GM19372 (cell line): ENCODE data around the gene WDR82.

Experiments used
- ATAC-seq: cut with Tn5 transposase; IDR thresholded peaks from one replicate; pipeline ENCODE4 v1.9.1; 2021; ENCODE audit warnings: mild to moderate bottlenecking, low read depth, moderate library complexity; ENCODE audit not compliant: unreplicated experiment

Gene WDR82

DNA sequence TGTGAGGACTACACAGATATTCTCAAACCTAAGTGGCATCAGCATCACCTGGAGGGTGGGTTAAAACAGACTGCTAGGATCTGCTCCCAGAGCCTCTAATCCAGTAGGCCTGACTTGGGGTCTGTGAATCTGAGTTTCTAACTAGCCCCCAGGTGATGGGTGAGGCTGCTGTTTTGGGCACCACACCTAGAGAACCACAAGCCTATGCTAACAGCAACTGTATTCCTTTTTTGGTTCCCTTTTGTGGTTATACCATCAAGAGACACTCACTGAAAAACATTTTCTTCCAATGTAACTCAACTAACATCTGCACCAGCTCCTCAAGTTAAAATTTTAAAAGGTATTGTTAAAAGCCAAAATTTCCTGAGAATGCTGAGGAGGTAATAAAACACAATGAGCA, 16.0 kb downstream of the WDR82 start:
- no peak for ATAC-seq

DNA sequence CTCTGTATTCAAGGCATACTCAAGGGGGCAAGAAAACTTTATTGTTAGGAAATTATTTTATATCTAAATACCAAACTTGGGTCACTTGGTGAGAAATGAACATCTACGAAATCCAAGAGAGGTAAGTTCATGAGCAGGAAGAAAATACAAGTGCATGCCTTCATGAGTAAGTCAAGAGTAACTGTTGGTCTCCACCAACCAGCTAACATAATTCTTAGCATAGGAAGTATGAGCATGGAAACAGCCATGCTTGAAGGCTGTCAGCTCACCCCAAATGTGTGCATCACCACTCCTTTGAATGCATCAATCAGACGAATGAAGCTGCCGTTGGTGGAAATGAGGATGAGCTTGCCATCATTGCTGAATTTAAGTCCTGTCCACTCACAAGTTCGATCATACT, 19.0 kb downstream of the WDR82 start:
- ATAC-seq: no peak

DNA sequence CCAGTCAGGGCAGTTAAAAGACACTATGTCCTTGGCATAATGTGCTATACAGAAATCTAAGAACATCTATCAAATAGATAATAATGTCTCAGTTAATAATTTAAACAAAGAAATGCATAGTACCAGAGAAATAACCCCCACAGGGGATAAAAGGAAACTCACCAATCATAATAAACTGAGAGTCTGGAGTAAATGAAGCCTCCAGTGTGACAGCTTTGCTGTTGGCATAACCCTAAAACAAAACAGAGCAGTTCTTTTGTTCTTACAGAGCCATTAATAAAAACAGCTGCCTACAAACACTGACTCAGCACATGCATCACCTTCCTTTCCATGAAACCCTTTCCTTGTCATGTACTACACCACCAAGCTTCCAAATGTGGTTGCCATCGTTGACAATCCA, 19.4 kb downstream of the WDR82 start:
- no peak for ATAC-seq

DNA sequence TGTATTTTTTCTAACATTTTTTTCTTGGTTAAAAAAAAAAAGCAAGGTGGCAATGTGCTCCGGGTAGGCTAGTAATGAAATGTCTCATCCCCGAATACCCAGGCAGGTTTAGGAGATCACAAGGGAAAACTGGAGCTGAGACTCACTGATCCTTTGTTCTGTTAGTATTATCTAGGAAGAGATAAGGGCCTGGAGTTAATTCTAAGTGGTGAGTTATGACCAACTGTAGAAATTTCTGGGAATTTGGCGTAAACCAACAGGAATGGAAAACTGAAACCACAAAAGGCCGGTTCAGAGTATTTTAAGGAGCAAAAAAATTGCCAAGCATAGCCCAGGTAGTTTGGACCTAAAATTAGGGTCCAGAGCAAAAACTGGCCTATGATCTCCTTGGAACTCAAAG, 20.5 kb downstream of the WDR82 start:
- ATAC-seq: no peak

DNA sequence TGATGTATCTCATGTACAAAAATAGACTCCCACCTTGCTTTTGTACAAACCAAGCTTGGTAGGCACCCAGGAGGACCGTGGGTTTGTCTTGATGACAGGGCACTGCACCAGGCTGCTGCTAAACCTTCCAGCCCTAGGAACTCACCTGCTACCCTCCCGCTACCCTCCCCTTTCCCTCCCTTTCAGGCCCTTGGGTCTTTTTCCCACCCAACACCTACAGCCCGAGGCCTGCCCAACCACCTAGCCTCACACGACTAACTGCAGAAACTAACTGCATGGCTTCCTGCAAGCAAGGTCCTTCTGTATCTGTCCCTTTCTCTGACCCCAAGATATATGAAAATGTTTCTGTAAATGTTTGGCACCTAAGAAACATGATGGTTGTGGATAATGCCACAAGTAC, 21.8 kb downstream of the WDR82 start:
- no peak for ATAC-seq

DNA sequence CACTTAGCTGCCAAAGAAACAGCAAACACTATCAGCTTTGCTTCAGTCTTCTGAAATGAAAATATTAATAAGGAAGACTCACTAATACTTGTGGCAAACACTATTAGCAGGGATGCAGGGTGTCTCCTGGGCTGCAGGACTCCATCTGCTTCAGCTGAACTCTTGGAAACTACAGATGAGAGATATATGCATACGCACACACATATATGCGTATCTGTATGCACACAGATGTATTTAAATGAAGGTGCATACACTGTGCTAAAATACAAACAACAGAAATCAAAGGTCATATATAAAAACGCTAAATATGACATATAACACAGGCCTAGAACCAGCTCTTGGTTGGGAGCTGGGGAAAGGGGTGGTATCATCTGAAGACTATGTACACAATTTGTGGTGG, 22.3 kb downstream of the WDR82 start:
- no peak for ATAC-seq

DNA sequence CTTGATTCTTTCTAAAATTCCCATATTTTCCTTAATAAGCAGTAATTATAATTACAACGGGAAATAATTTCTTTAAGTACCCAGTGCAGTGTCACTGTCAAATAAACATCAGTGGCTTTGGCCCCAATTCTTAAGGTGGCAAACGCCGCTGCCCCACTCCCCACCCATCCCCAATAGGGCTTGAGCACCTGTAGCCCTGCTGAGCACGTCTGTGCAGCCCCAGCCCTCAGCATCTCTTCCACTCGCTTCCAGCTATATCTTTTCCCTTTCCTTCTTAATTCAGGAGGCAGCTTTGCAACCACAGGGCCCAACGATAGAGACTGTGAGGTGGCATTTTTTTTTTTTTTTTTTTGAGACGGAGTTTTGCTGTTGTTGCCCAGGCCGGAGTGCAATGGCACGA, 23.8 kb downstream of the WDR82 start:
- no peak for ATAC-seq

DNA sequence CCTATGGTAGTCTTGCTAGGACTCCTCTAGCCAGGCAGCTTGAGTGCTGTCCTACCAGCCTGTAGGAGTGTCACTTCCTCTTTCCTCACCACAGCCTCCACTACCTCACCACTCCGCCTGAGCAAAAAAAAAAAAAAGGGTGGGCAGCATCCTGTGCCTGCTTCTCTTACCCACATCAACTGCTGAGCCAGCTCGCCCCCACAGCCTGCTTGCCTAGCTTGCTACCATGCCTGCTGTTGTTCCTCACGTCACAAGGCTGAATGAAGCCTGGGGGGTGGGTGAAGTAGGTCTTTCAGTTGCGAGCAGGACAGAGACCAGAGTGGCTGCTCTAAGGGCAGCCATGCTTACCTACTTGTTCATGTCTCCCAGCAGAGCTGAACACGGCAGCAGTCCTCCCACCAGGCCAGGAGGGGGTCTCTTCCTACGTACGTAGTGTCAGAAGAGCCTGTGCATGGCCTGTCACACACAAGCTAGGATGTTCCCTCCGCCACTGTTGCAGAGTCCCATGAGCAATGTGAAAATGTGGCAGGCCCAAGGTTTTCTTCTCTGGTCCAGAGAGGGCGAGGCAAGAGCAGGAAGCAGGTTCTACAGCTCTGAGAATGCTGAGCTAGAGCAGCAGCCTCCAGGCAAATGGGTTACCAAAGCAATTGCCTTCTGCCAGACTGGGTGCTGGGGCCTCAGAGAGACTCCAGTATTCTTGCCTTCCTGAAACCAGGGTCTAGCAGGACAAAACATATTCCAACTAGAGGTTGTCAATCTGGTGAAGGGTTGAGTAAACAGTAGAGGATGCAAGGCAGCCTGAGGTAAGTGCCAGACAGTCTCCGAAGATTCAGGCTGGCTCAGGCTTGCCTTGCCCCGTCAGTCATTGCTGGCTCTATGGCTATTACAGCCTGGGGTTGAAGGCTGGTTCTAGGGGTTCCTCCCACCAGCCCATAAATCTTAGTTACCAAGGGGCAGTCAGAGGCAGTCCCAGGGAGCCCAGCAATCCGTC, 24.8 kb downstream of the WDR82 start:
- ATAC-seq: peak; percentile 90

DNA sequence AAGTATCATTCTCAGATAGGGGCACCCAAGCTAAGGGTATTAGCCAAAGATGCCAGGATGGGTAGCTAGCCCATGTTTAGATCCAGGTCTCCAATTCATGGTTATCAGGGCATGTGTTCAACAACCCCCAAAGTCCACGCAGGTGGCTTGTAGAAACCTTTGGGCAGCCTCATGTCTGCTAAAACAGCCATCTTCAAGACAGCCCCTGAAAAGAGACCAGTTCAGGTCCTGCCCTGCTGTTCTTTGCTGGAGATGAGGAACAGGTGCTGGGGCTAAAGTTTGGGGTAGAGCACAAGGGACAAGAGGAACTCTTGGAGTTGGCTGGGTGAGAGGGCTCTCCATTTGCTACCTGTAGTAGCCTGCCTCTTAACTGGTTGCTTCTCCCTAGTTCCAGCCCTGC, 28.3 kb downstream of the WDR82 start:
- ATAC-seq: no peak

DNA sequence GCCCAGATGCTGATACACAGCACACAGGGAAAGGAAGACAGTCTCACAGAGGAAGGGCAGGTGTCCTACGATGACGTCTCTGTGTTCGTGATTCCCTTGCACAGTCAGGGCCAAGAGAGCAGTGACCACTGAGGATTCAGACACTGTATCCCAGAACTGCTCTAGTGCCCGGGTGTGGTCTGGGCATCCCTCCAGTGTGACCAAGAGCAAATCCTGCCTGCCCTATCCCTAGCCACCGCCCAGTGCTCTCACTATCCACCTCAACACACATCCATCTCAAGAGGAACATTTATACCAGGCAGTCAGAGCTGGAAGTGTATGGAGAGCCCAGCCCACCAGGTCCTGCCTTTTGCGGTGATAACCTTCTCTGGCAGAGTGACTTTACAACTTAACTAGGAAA, 28.8 kb downstream of the WDR82 start:
- no peak for ATAC-seq

DNA sequence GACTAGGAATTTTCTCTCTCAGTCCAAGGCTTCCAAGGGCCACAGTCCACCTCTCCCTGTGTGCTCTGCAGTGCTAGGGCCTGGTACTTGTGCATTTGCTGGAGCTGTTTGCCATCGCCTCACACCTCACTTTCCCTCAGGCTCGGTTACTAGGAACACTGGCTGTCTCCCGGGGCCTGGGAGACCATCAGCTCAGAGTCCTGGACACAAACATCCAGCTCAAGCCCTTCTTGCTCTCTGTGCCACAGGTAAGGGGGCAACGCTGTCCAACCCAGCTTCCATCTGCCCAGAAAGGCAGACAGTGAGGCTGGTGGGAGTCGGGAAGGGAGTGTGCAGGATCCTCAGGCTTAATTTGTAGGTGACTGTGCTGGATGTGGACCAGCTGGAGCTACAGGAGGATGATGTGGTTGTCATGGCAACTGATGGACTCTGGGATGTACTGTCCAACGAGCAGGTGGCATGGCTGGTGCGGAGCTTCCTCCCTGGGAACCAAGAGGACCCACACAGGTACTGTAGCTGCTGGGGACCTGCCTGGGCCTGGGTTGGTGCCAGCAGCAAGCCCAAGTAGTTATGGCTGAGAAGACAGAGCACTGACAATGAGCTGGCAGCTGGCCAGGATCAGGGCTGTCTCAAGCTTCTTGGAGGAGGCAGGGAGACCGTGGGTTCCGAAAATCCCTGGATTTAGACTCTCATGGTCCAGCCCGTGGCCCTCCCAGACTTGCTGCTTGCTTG, 29.5 kb downstream of the WDR82 start:
- no peak for ATAC-seq

DNA sequence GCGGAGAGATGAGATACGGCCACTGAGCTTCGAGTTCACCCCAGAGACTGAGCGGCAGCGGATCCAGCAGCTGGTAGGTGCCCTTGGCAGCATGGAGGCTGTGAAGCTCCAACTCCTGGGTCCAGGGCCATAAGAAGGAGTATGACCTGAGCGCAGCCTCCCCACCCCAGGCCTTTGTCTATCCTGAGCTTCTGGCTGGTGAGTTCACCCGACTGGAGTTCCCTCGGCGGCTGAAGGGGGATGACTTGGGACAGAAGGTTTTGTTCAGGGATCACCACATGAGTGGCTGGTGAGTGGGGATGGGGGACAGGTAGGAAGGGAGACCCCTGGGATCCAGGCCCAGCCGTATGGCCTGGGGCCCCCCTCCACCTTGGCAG, 30.3 kb downstream of the WDR82 start:
- no peak for ATAC-seq

DNA sequence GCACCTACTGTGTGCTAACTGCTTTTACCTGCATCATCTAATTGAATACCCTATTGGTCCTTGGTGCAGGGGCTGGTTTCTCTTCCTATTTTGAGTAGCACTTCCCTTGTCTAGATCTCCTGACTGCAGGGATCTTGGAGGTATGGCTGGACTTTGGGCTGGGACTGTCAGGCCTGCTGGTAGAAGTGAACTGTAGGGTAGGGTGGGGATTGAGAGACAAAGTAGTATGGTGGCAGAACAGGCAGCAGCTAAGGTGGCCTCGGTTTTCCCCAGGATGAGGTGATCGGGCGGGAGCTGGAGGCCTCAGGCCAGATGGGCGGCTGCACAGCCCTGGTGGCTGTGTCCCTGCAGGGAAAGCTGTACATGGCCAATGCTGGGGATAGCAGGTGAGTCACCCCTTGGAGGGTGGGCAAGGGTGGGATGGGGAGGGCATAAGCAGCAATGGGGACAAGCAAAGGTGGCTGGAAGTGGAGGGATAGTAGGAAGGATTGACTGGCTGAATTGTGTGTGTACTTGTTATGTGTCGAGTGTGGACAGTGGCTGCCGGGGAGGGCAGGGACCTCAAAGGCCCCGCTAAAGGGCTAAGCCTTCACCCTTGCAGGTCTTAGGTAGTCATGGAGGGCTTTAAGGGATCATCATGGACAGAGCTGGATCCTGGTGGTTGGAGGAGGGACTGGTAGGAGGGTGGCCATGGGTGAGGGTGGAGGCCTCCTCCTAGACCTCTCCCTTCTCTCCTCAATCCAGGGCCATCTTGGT, 30.9 kb downstream of the WDR82 start:
- ATAC-seq: no peak

DNA sequence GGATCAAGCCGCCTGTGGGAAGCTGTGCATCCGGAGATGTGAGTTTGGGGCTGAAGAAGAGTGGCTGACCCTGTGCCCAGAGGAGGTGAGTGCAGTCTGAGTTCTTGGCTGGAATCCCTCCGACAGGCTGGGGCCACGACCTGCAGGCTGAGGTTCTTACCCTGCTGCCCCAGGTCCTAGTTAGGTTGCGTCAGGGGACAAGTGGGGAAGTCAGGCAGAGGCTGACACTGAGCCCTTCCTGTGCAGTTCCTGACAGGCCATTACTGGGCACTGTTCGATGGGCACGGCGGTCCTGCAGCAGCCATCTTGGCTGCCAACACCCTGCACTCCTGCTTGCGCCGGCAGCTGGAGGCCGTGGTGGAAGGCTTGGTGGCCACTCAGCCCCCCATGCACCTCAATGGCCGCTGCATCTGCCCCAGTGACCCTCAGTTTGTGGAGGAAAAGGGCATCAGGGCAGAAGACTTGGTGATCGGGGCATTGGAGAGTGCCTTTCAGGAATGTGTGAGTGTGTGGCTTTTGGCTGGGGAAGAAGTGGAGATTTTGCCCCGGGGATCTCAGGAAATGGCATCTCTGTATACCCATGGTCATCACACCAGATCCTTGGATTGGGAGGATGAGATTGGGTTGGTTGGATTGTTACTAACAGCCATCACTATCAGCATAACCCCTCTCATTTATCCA, 31.6 kb downstream of the WDR82 start:
- no peak for ATAC-seq

DNA sequence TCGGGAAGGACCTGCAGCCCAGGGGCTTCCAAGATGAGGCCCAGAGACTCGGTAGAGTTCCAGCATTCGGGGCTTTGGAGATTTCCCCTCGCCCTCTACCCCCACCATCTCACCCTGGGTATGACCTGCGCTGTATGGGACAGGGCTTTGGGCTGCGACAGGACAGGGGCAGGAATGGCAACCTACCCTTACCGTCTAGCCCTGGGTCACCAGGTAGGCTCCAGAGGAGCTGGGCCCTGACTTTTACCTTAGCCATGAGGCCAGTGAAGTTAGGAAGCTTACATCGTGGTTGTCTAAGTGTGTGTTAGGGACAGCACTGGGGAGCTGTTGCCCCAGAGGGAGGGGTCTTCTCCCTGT, 32.2 kb downstream of the WDR82 start:
- ATAC-seq: no peak

DNA sequence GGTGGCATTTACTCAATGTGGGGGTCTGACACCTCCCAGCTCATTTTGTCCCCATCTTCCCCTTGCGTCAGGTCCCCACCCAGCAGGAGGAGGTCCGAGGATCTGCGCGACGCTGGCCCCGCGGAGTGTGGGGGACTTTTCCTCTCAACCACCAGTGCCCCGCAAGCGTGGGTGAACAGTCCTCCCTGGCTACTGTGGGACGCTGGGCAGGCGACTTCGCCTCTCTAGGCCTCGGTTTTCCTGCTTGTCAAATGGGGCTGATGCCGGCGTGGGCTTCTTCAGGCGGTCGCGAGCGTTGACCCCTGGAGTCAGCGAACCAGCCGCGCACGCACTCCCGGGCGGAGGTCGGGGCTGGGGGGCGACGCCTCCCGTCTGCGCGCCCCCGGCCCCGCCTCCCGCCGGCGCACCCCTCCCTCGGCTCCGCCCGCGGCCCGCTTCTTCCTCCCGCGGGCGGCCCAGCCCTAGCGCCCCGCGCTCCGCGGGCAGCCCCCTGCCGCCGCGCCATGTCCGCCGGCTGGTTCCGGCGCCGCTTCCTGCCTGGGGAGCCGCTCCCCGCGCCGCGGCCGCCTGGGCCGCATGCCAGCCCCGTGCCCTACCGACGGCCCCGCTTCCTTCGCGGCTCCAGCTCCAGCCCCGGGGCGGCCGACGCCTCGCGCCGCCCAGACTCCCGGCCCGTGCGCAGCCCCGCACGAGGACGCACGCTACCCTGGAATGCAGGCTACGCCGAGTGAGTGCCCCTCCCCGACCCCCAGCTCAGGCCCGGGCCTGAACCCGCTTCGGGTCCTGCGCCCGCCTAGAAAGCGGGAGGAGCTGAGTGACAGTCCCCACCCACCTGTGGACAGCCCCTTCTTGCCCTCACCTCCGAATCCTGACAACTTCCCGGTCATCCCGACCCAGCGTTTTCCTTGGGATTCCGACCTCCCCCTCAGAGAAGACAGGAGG, 32.9 kb downstream of the WDR82 start, which contains the start of gene PPM1M:
TSS of gene PPM1M (plus strand) at position 438 of the 942 bp plus-strand sequence. CDS start at position 504, 66 bp downstream.
- ATAC-seq: no peak

DNA sequence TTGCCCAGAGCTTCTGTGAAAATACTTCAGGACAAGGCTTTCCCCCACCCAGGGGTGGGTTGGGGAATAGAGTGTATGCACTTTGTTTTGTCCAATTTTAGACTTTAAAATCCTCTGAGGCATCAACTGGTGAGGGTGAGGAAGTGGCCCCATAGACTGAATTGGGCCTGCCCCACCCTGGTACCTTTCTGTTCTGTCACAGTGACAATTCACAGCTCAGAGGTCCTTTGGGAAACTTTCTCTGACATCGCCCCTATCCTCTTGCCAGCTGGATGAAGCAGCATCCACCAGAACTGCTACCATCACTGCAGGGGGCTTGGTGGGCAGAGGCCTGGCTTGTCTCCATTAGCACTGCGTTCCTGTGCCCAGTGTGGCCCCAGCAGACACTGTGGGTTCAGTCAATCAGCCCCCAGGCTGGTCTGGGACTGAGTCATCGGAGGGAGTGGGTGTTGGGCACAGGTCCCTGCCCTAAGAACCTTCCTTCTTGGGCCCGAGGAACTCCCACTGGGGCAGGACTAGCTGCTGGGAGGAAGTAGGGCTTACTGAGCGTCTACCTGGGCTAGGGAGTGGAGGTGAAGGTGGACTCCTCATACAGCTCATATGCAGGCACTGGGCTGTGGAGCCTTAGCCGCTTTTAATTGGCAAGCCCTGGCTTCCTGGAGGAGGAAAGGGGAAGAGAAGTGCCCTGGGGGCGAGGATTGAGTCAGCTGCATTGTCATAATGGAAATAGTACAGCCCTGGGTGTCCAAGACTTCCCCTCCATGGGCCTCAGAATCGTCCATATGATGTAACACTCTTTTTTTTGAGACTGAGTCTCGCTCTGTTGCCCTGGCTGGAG, 34.4 kb downstream of the WDR82 start:
- ATAC-seq: no peak

DNA sequence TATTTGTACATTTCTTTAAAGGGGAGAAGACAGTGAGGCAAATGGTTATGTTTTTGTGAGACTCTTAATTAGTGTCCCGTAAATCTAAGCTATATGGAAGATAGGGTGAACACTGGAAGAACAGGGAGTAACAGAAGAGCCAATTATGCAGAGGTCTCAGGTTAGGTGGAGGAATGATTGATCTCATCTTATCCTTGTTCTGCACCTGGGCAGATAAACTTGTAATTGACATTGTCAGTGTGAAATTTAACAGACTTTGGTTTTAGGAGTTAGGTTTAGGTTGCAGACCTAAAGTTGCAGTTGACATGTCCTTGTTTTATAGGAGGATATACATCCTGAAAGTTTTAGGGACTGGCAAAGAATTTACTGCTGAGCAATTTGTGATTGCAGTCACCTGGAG, 36.4 kb downstream of the WDR82 start:
- no peak for ATAC-seq
